Measurements from ENCODE around the gene CASP8AP2.

DNA sequence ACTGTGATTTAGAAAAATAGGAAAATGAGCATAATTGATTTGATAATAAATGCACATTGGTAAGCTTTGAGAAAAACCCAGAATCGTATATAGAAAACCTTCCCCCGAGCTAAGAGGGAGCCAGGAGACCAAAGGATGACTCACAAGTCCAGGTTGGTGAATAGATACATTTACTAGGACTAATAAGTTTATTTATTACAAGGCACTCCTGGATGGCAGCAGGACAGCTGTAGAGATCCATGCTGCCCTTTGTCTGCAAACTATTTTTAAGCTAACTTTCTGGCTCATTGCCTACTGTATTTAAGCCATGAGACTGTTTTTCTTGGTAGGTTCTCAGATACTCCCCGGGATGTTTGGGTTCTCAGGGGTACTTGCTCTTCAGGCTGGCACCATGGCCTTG is 13.4 kb downstream of the CASP8AP2 start:
- no peak for TF ChIP-seq RAD21 (IDR thresholded peaks at IDR 0.05; ENCODE audit: low read depth)
- TF ChIP-seq, protein P1, sequence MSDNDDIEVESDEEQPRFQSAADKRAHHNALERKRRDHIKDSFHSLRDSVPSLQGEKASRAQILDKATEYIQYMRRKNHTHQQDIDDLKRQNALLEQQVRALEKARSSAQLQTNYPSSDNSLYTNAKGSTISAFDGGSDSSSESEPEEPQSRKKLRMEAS (IDR thresholded peaks at IDR 0.05), result no peak
- no peak for TF ChIP-seq TCF12 (IDR thresholded peaks at IDR 0.05; ENCODE audit: low read depth)
- no peak for TF ChIP-seq EP300 (IDR thresholded peaks at IDR 0.05; ENCODE audit: borderline replicate concordance)
- TF ChIP-seq CREB1 (IDR thresholded peaks at IDR 0.05; ENCODE audit: low read depth), result no peak
- no peak for TF ChIP-seq CEBPB (IDR thresholded peaks at IDR 0.05)

Measured in Ishikawa (cell line).